ENCODE measurements around the gene TAF9B. TPM values are rescaled to one million over a fixed set of nuclear protein-coding genes. Genes with fewer than 3 reads are reported as not detected.
"Not testable (repeated sequence)": the region's sequence is repeated elsewhere in the genome, so short reads cannot be mapped to it uniquely, and the experiment has no call there.

TAF9B gene
- total RNA-seq, 1 donor from 2014 or later = 27.9 TPM

- no peak for DNase-seq (ENCODE audit: low spot score, unreplicated experiment)
- H3K4me1 Mint-ChIP-seq (ENCODE audit: low read depth) = peaks cover 24% of the 10 kb centered on the region
- TF ChIP-seq CTCF (IDR thresholded peaks at IDR 0.05; ENCODE audit: unreplicated experiment) = no peak
- H3K27ac Mint-ChIP-seq = peak overlapping the region; percentile 92
- peaks cover 18% of the 10 kb centered on the region for H3K9me3 Mint-ChIP-seq (ENCODE audit: low read depth)
- H3K36me3 Mint-ChIP-seq (ENCODE audit: insufficient read depth) = peaks cover 6% of the 10 kb centered on the region
- H3K4me3 Mint-ChIP-seq (ENCODE audit: low read depth) = peak overlapping the region; percentile 90
- H3K27me3 Mint-ChIP-seq = no peaks in the 10 kb centered on the region
Measured at GRCh38 chrX:78103001-78103622, 36.3 kb downstream of the TAF9B start.

- Mint-ChIP-seq H3K4me1 (ENCODE audit: low read depth) (peaks cover 19% of the 10 kb centered on the region), H3K27ac (no peak overlapping the region), H3K4me3 (ENCODE audit: low read depth) (no peak overlapping the region), H3K27me3 (no peaks in the 10 kb centered on the region), H3K9me3 (ENCODE audit: low read depth) (peaks cover 14% of the 10 kb centered on the region), H3K36me3 (ENCODE audit: insufficient read depth) (peaks cover 3% of the 10 kb centered on the region)
- DNase-seq (ENCODE audit: low spot score, unreplicated experiment) = no peak
- TF ChIP-seq CTCF (IDR thresholded peaks at IDR 0.05; ENCODE audit: unreplicated experiment) = no peak
Measured at GRCh38 chrX:78102091-78102490, 37.4 kb downstream of the TAF9B start.

- Mint-ChIP-seq H3K4me1 (ENCODE audit: low read depth) (no peaks in the 10 kb centered on the region), H3K36me3 (ENCODE audit: insufficient read depth) (peaks cover 1% of the 10 kb centered on the region), H3K9me3 (ENCODE audit: low read depth) (peaks cover 9% of the 10 kb centered on the region), H3K27ac (no peak overlapping the region), H3K27me3 (no peaks in the 10 kb centered on the region), H3K4me3 (ENCODE audit: low read depth) (no peak overlapping the region)
- TF ChIP-seq CTCF (IDR thresholded peaks at IDR 0.05; ENCODE audit: unreplicated experiment) = no peak
- no peak for DNase-seq (ENCODE audit: low spot score, unreplicated experiment)
Measured at GRCh38 chrX:78098108-78098507, 41.3 kb downstream of the TAF9B start.

GRCh38 chrX:78092296-78092695, 47.2 kb downstream of the TAF9B start:
- Mint-ChIP-seq H3K36me3 (ENCODE audit: insufficient read depth) (no peaks in the 10 kb centered on the region), H3K4me1 (ENCODE audit: low read depth) (no peaks in the 10 kb centered on the region), H3K4me3 (ENCODE audit: low read depth) (no peak overlapping the region), H3K27ac (no peak overlapping the region), H3K27me3 (no peaks in the 10 kb centered on the region), H3K9me3 (ENCODE audit: low read depth) (peaks cover 25% of the 10 kb centered on the region)
- no peak for DNase-seq (ENCODE audit: low spot score, unreplicated experiment)
- peak; percentile 42 for TF ChIP-seq CTCF (IDR thresholded peaks at IDR 0.05; ENCODE audit: unreplicated experiment)

- H3K27me3 Mint-ChIP-seq; H3K36me3 Mint-ChIP-seq (ENCODE audit: insufficient read depth); H3K27ac Mint-ChIP-seq; DNase-seq (ENCODE audit: low spot score, unreplicated experiment); H3K4me3 Mint-ChIP-seq (ENCODE audit: low read depth); H3K4me1 Mint-ChIP-seq (ENCODE audit: low read depth): not testable (repeated sequence)
- peaks cover 15% of the 10 kb centered on the region for H3K9me3 Mint-ChIP-seq (ENCODE audit: low read depth)
Measured at GRCh38 chrX:78081413-78081812, 58.0 kb downstream of the TAF9B start.

Other genes with a start within 250 kb of the TAF9B start
- 55.9 and 59.0 TPM in 2 replicates for gene MAGT1, start 244.2 kb downstream of the TAF9B start, total RNA-seq
- 163 and 178 TPM in 2 replicates for gene COX7B, start 240.2 kb downstream of the TAF9B start, total RNA-seq
- 12.1 and 12.3 TPM in 2 replicates for gene ATP7A, start 229.0 kb downstream of the TAF9B start, total RNA-seq
- not detected in 2 replicates for gene PGAM4, start 170.0 kb downstream of the TAF9B start, total RNA-seq
- gene PGK1, start 35.4 kb downstream of the TAF9B start, total RNA-seq = 156 and 162 TPM in 2 replicates
- gene CYSLTR1, start 188.0 kb upstream of the TAF9B start, total RNA-seq = 0.09 TPM in 1 of 2 replicates, not detected in the other

Data from progenitor cell of endocrine pancreas (in vitro differentiated cells).